Urothelium cell line (cell line): ENCODE measurements around the gene AOAH.

Experiments
- DNase-seq: peaks from one replicate; pipeline ENCODE4 v3.0.0; 2011; ENCODE audit warnings: low spot score, mixed read lengths
- FAIRE-seq: peaks from 2 replicates; lab custom pipeline; 2011; peaks lifted over from hg19 to GRCh38; lab: Jason Lieb, UNC

AOAH gene

GRCh38 chr7:36565792-36566356 lies 158.4 kb downstream of the AOAH start:
- DNase-seq (no peak), FAIRE-seq (no peak)

GRCh38 chr7:36564489-36564888 lies 159.8 kb downstream of the AOAH start:
- no peak for FAIRE-seq

GRCh38 chr7:36563706-36564327 lies 160.5 kb downstream of the AOAH start:
- DNase-seq = no peak
- no peak for FAIRE-seq

More at GRCh38 chr7:36564489-36564888, 159.8 kb downstream of the AOAH start:
- no peak for DNase-seq

GRCh38 chr7:36562121-36562520 lies 162.2 kb downstream of the AOAH start:
- FAIRE-seq (no peak), DNase-seq (no peak)

DNA sequence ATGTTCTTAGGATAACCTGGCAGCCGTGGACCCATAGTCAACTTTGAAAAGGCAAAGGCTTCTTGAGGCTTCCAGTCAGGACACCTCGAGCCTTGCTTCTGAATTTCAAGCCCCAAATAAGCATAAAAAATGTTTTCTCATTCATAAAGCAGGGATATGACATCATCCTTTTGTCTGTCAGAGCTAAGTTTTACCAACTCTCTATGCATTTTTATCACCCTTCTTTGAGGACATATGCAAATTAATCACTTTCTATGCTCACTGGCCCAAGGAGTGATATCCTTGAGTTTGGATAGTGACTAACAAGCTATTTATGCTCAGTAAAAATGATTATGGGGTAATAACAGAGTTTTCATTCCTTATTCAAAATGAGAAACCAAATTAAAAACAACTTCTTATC lies 175.3 kb downstream of the AOAH start:
- FAIRE-seq = no peak
- no peak for DNase-seq

GRCh38 chr7:36547416-36547815 lies 176.9 kb downstream of the AOAH start:
- DNase-seq = no peak
- no peak for FAIRE-seq

DNA sequence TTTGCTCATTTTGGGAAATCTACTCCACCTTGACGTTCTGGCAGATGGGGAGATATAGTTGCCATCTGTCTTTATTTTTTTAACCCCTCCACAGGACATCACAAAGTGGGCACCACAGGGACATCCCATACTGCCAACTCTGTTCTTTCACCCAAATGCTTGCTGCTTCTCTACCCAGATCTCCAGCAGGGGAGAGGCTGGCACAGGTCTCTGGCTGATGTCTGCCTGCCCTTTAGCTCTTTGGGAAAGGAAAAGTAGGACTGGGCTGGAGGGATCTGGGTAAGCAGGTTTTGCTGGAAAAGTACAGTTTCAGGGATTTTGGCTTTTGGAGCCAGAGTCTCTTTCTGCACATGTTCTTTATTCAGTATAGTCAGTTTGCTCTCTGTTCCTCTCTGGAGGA lies 178.0 kb downstream of the AOAH start:
- DNase-seq (no peak), FAIRE-seq (peak; percentile 37)

DNA sequence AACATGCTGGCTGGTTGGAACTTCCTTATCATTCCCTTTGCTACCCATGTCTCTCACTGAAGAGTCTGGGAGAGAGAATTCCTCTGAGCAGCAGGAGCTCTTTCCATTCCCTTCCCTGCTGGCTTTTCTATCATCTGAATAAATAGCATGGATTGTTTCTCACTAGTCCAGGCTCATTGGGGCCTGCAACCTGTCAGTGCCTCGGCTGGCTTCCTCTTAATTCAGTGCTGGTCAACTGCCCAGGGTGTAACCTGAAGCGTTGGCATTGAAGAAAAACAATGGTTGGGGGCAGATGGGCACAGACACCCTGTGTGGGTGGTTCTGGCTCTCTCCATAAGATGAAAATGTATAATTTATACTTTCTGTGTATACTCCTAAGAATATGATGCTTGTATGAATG lies 179.0 kb downstream of the AOAH start:
- FAIRE-seq (no peak), DNase-seq (no peak)

GRCh38 chr7:36538126-36538525 lies 186.2 kb downstream of the AOAH start:
- DNase-seq = no peak
- FAIRE-seq = no peak

GRCh38 chr7:36535866-36536664 lies 188.2 kb downstream of the AOAH start:
- DNase-seq = peak; percentile 88
- FAIRE-seq = peak; percentile 90

DNA sequence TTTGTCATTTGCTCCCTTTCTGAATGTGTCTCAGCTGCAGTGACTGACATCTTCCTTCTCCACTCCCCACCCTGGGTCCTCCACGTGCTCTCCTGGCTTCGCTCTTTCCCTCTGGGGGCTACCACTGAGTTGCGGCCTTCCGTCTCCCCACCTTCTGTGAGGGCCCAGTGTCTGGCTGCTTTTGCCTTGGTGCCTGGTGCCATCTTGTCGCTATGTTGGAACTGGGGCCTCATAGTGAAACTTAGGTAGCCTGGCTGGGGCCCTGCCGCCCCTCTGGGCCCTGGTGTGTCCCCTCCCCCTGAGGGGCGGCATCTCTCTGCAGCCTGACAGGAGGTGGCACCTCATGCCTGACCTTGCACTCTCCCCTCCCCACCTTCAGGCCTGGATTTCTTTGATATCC lies 190.6 kb downstream of the AOAH start:
- DNase-seq (no peak), FAIRE-seq (no peak)

GRCh38 chr7:36532981-36533499 lies 191.3 kb downstream of the AOAH start:
- FAIRE-seq = no peak
- DNase-seq = no peak

DNA sequence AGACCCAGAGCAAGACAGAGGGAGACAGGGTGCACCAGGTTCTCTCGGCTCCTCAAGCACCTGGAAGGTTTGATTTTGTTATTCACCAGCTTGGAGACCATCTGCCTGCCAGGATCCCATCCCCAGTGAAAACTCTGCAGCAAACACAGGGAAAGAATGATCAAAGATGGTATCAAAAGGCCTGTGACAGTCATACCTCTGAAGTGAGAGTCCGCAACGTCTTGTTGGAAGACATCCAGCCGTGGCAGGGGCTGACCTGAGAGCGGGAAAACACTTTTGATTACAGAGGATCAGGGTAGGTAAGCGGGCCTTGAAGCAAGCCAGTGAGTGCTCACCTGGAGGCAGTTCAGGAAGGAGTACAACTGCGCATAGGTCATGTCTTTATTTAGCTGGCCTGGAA lies 192.3 kb downstream of the AOAH start:
- FAIRE-seq = no peak
- DNase-seq = no peak

- no peak for DNase-seq
- no peak for FAIRE-seq
These were observed 193.8 kb downstream of the AOAH start for GRCh38 chr7:36530456-36530855.

- FAIRE-seq (no peak), DNase-seq (no peak)
These were observed 196.8 kb downstream of the AOAH start for GRCh38 chr7:36527549-36527913.

DNA sequence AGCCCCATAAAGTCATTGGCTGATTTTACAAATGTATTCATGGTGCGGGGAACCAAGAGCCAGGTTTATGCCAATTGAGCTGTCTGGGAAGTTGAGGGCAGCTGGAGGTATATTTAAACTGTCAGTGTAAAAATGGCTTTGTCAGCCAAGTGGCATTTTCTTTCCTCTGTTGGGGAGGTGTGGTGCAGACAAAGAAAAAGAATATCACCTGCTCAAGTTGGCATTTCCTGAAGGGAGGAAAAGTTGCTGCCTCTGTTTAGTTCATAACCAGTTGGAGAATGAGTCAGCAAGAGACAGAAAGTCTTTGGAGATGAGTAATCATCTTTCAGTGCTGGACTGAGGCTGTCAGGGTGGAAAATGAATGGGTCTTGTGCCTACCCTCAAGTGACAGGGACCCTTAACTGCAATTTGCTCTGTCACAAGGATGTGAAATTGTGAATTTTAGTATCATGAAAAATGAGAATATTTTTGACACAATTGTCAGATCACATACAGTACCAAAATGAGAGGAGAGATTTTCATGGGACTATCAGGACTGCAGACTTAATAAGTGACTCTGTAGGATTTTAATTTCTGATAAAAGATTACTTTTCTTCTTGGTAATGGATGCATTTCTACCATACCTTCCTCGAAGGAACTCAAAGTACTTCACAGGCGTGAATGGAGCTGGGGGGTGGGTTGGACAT lies 197.3 kb downstream of the AOAH start:
- FAIRE-seq = peak; percentile 99
- DNase-seq = peak; percentile 86

DNA sequence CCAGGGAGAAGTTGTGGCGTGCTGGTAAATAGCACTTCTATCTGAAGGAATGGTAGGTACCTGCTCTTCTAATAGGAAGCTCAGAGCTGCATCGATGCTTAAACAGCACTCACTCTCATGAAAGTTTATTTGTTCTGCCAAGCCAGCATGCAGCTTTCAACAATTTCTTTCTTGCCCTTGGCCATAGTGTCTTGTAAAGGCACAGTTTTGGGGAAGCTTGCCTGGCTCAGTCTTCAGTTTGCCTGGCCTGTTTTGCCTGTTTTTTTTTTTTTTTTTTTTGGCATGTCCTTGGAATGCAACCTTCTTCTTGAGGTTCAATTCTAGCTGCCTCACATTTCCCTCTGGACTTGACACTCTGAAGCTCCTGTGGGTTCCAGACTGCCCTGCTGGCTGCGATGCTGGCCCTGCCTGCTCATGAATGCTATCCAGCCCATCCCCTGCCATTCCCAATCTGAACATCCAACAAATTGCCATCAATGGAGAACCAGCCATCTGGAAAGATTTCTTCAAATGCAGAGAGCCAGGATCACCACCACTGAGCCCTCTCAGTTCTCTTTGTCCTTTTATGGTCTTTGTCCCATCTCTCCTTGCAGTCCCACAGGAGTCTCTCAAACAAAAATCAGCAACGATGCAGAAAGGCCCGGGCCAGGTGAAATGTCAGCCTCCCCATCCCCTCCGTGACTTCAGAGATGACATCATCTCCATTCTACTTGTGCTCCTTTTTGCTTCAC lies 200.8 kb downstream of the AOAH start:
- DNase-seq = no peak
- FAIRE-seq = no peak

- DNase-seq = no peak
- no peak for FAIRE-seq
These were observed 201.8 kb downstream of the AOAH start for GRCh38 chr7:36522453-36523007.

DNA sequence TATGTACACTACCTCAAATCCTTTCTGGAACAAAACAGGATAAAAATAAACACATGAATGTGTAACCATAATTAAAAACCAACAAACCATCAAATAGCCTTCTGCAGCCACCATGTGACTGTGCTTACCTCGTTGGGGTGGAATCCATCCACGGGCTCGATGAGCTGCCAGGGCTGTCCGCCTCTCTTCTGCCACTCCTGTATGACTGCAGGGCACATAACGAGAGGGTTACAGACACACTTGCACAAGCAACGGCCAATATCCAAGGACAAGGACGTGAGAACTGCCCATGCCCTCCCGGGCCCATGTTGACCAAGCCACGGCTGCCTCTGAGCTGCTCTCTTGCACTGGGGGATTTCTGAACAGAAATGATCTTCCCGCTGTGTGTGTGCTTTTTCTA lies 202.4 kb downstream of the AOAH start:
- DNase-seq (no peak), FAIRE-seq (no peak)

GRCh38 chr7:36521133-36521532 lies 203.2 kb downstream of the AOAH start:
- FAIRE-seq (no peak), DNase-seq (no peak)
